G401.6 (cell line): ENCODE data around the gene DHCR7.

ENCODE experiments used
- FAIRE-seq: peaks from 2 replicates; lab custom pipeline; 2012; peaks lifted over from hg19 to GRCh38; lab: Jason Lieb, UNC

Gene DHCR7

DNA sequence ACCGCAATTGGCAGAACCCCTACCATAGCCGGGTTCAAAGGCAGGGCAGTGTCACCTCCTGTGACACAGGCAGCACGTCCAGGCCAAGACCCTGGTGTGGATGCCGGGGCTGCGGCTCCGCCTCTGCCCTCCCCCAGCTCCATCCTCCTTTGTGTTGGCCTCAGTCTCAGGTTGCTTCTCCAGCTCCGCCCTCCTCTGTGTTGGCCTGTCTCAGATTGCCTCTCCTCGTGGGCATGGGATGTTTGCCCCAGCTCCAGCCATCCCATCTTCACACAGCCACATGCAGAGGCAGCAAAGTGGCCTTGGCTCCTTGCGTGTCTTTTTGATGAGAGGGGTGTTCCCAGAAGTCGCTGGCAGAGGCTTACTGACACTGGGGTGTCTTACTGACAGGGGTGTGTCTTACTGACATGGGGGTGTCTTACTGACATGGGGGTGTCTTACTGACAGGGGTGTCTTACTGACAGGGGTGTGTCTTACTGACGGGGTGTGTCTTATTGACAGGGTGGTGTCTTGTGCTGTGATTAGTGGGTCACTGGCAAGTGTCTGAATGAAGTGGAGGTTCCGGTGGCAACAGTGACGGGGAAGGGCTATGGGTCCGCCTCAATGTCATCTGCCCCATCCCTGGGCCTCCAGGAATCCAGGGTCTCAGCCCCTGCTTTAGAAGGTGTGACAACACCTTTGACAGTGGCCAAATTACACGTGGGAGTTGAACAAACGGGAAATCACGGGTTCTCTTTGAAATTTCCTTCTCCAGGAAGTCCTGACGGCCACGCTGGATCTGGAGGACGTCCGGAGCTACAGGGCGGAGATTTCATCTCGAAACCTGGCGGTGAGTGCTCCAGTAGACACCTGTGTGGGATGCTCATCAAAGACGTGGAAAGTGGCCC, 29.7 kb upstream of the DHCR7 start:
- FAIRE-seq = no peak

GRCh38 chr11:71476926-71477640, 28.9 kb upstream of the DHCR7 start:
- no peak for FAIRE-seq

GRCh38 chr11:71476031-71476430, 27.8 kb upstream of the DHCR7 start:
- no peak for FAIRE-seq

DNA sequence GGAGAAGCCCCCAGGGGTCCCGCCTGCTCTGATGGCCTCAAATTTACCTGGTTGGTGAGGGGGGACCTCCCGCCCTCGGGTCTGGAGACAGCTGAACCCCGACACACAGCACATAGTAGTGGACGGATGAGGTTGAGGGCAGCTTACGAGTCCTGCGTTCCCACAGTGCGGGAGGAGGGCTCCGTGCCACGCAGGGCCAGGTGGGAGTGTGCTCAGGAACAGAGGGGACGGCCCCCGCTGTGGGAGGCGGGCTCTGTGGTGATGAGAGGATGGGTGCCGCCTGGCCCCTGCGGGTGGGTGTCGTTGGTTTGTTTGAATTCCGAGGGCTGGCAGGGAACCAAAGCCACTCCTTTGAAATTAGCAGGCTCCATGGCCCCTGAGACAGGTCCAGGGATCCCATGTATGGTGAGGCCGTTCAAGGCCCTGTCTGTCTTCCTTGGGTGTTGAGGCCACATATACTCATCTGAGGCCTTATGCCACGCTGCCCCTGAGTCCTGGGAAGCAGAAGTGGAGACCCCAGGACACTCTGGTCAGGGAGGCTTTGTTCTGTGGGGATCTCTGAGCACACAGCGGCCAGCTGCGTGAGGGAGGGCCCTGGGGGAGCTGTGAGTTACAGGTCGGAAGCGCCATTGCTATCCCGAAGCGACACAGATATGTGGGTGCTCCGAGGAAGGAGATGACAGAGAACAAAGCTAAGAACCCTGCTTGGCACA, 26.7 kb upstream of the DHCR7 start:
- no peak for FAIRE-seq

DNA sequence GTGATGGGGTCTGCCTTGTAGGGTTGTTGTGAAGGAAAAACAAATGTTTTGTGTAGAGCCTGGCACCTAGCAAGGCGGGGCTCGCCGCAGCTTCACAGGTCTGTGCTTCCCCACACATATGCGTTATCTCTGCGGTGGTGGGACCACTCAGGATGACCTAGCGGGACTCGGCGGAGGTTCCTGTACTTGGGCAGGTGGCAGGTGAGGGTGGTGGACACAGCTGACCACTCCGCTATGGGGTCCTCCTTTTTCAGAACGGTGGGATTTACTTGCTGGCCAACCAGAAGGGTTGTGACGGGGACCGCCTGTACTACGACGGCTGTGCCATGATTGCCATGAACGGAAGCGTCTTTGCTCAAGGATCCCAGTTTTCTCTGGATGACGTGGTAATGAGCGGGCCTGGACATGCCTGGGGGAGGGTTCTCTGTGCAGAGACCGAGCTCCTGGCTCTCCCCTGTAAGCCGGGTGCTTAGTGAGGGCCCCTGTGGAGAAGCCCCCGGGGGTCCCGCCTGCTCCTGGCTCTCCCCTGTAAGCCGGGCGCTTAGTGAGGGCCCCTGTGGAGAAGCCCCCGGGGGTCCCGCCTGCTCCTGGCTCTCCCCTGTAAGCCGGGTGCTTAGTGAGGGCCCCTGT, 26.1 kb upstream of the DHCR7 start:
- FAIRE-seq = no peak

- FAIRE-seq = no peak
These were observed 25.5 kb upstream of the DHCR7 start for GRCh38 chr11:71473793-71474080.

DNA sequence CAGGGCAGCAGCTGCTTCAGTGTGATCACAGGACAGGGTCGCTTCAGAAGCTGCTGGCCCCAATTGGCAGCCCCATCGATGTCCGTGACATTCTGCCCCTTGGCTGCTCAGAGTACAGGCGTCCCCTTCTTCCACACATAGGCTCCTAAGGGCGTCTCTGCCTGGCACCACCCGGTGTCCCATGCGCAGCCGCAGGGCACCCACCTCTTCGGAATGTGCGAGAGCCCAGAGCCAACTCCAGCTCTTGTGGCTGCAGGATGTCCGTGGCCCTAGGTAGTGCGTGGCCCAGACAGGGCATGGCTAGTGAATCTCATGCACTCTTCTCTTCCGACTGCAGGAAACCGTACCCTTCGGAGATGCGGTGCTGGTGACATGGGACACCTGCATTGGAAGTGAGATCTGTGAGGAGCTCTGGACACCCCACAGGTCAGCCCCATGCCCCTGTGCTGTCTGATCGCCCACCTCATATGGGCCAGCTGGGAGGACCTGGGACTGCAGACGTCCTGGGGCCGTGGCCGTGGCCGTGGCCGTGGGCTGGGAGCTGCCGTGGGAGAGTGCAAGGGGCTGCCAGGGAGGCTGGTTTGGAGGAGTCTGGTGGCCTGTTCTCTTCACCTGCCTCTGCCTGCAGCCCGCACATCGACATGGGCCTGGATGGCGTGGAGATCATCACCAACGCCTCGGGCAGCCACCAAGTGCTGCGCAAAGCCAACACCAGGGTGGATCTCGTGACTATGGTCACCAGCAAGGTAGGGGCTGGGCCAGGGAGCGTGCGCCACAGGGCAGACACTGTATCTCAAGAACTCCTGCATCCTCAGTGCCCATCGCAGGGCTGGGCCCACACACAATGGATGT, 25.0 kb upstream of the DHCR7 start:
- no peak for FAIRE-seq

GRCh38 chr11:71472357-71472885, 24.2 kb upstream of the DHCR7 start:
- FAIRE-seq = no peak

GRCh38 chr11:71470946-71471345, 22.8 kb upstream of the DHCR7 start:
- no peak for FAIRE-seq

GRCh38 chr11:71467164-71467563, 19.0 kb upstream of the DHCR7 start:
- FAIRE-seq = no peak

- no peak for FAIRE-seq
These were observed 18.2 kb upstream of the DHCR7 start for GRCh38 chr11:71466358-71466757.

DNA sequence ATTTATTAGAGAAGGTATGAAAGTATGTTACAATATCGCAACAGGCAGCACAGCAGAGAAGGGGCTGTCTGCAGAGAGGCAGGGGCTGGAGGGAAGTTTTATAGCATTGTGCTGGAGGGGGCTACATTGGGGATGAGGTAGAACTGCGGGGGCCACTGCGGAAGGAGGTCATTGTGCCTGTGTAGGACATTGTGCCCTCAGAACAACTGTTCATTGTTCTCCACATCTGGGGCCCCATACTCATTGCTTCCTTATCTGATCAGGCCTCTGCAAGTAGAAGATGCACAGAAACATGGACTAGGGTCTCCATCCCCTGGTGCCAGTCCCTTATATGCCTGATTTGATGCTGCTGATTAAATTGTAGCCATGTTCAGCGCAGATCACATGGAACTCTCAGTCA, 16.9 kb upstream of the DHCR7 start:
- FAIRE-seq = no peak

- no peak for FAIRE-seq
These were observed 15.4 kb upstream of the DHCR7 start for GRCh38 chr11:71463331-71464211.

DNA sequence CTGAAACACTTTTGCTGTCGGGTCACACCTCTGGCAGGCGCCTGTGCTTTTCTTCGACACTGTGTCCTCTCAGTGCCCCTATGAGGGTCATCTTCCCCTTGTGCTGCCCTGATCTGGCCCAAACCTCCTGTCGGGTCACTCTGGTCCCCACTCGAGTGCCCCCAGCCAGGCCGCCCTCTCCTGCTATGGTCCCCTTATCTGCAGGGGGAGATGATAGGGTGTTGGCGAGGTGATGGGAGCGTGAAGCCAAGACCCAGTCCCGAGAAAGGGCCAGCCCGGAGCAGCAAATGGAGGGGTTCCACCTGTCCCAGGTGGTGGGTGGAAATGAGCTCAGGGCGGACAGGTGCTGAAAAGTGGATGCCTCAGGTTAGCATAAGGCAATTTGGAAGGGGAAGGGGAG, 14.5 kb upstream of the DHCR7 start:
- FAIRE-seq = no peak

DNA sequence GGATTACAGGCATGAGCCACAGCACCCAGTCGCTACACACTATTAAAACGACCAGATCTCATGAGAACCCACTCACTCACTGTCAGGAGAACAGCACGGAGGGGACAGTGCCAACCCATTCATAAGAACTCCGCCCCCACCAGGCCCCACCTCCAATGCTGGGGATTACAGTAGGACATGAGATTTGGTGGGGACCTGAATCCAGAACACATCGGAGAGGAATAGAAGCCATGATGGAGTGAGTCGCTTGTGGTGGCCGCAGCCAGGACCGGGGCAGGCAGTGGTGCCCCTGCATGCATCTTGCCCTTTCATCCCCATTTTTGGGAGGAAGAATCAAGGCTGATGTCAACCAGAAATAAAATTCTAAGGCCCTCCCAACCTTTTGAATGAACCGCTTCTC, 13.5 kb upstream of the DHCR7 start:
- no peak for FAIRE-seq

GRCh38 chr11:71459767-71460320, 11.7 kb upstream of the DHCR7 start:
- FAIRE-seq = no peak

GRCh38 chr11:71459076-71459766, 11.0 kb upstream of the DHCR7 start:
- FAIRE-seq = no peak

DNA sequence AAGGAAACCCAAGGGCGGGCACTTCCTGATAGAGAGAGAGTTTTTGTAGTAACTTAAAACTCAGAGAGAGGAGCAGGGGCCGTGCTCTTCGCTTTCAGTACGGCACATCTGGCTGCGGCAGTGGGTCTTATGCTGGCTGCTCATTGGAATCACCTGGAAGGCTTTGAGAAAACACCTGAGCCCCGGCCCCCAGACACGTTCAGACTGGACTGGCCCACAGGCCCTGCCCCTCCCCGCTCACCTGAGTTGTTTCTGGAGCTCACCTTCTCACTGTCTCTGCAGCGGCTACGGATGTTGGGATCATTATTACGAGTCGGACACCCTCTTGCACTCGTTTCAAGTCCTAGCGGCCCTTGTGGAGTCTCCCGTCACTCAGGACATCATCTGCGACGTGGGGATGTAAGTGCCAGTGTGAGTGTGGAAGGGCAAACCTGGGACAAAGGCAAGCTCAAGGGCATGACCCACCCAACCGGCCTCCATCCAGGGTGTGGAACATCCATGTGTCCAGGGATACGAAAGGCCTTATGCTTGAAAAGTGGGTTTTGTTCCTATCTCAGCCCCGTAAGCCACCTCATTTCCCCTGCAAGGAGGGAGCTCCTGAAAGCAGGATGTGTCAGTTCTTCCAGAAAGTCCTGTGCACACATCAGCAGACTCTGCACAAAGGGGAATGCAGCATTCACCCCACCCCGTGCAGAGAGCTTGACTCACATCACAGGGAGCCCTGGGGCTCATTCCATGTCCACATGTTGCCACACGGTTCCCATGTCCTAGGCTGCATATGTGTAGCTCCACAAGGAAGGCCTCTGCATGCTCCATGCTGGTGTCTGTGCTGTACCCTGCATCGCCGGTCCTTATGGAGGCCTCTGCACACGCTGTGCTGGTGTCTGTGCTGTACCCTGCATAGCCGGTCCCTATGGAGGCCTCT, 10.2 kb upstream of the DHCR7 start:
- FAIRE-seq = no peak

GRCh38 chr11:71456831-71457230, 8.6 kb upstream of the DHCR7 start:
- FAIRE-seq = no peak
